Activated T-cell treated with anti-CD3 and anti-CD28 coated beads, Interleukin-2, amount 50 U/mL, for 4 hours (primary cell): ENCODE measurements around the gene SBDS. TPM values are rescaled to one million over a fixed set of nuclear protein-coding genes. Genes with fewer than 3 reads are reported as not detected.
"Not testable (repeated sequence)": the region's sequence is repeated elsewhere in the genome, so short reads cannot be mapped to it uniquely, and the experiment has no call there.

Source experiments
- ATAC-seq, 2 donors: fragments of 200-7000 bp; cut with Tn5 transposase; one replicate each; pipeline ENCODE4 v1.10.0; 2021
- DNase-seq: peaks from one replicate; pipeline ENCODE4 v3.0.0-alpha.2; 2020
- H3K27me3 Mint-ChIP-seq: one replicate; pipeline ENCODE4 v1.8.0; 2021; ENCODE audit warnings: low read depth, mixed read lengths
- H3K36me3 Mint-ChIP-seq: one replicate; pipeline ENCODE4 v1.8.0; 2022; ENCODE audit warnings: mixed read lengths; ENCODE audit not compliant: insufficient read depth
- H3K4me1 Mint-ChIP-seq: one replicate; pipeline ENCODE4 v1.8.0; 2021; ENCODE audit warnings: low read depth, mixed read lengths
- H3K4me3 Mint-ChIP-seq: one replicate; pipeline ENCODE4 v1.8.0; 2021; ENCODE audit warnings: mild to moderate bottlenecking, moderate library complexity, mixed read lengths
- H3K9me3 Mint-ChIP-seq: one replicate; pipeline ENCODE4 v1.8.0; 2021; ENCODE audit warnings: mixed read lengths
- total RNA-seq, 3 donors: library from RNA; stranded (reverse); gene quantifications; one replicate each; pipeline ENCODE4 v1.2.1, GENCODE V29; 2021

The SBDS gene
- 10 to 100 TPM; 87.8 to 98.6 (median 94.2) TPM for total RNA-seq

DNA sequence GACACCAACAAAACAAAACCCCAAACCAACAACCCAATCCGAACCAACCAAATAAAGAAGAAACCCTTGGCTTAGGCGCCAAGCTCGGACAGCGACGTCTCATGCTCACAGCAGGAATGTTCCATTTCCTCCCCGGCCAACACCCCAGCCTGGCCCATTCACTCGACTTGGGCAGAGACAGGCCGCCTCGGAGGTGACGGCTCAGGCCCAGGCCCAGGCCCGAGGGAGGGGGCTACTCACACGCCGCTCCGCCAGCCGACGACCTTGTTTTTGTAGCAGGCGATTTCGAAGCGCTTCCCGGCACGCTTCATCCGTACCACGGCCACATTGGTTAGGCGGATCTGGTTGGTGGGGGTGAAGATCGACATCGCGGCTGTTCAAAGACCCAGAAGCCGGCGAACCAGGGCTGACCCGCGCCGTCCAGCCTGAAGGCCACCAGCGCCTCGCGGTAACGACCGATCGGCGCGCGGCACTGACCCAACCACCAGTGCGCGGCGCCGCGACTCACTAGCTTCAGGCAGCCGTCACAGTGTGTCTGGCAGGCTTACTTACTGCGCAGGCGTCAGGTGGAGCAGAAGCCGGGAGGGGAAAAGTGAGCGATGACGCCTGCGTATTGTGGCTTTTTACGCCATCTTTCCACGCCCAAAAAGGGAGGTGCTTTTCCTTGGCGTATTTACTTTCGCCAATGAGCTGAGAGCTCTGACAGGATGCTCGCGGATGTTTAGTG is at the start of gene SBDS:
SBDS (minus strand) TSS at position 537 of the 727 bp plus-strand sequence; CDS start at position 368, 169 bp downstream.
- not testable (repeated sequence) for H3K27me3 Mint-ChIP-seq
- peak; percentile 66 to 70 for ATAC-seq
- H3K36me3 Mint-ChIP-seq: peaks cover 17% of the 10 kb centered on the region

DNA sequence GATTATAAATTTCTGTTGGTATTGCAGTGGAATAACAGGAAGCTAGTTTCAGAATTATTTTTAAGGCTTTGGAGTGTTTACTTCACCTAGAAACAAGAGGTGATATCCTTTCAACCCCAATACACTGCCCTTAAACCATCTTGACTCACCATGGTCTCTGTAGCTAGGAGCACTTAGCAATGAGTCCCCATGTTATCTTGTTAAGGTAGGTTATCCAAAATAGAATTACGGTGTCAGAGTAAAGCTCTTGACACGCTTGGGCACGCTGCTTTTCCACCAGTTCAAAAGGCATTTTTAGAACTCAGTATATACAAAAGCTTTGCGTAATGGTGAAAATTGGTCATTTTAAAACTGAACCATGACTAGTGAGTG is 48.2 kb upstream of the SBDS start:
- H3K4me3 Mint-ChIP-seq, H3K4me1 Mint-ChIP-seq, ATAC-seq, H3K27me3 Mint-ChIP-seq, DNase-seq, H3K9me3 Mint-ChIP-seq: not testable (repeated sequence)
- peaks cover 13% of the 10 kb centered on the region for H3K36me3 Mint-ChIP-seq

More for the DNA sequence above, at the start of gene SBDS:
- peak within 1 kb of the TSS; percentile 98 for H3K4me3 Mint-ChIP-seq
- H3K9me3 Mint-ChIP-seq: not testable (repeated sequence)
- peak; percentile 88 for DNase-seq
- peaks cover 27% of the 10 kb centered on the region for H3K4me1 Mint-ChIP-seq

GRCh38 chr7:67042781-67043558 is 47.6 kb upstream of the SBDS start:
- ATAC-seq, H3K4me1 Mint-ChIP-seq, DNase-seq, H3K4me3 Mint-ChIP-seq, H3K9me3 Mint-ChIP-seq, H3K27me3 Mint-ChIP-seq: not testable (repeated sequence)
- H3K36me3 Mint-ChIP-seq: peaks cover 11% of the 10 kb centered on the region

GRCh38 chr7:67040832-67041231 is 45.4 kb upstream of the SBDS start:
- not testable (repeated sequence) for ATAC-seq, H3K4me1 Mint-ChIP-seq, H3K4me3 Mint-ChIP-seq, DNase-seq, H3K9me3 Mint-ChIP-seq, H3K36me3 Mint-ChIP-seq, H3K27me3 Mint-ChIP-seq

- not testable (repeated sequence) for ATAC-seq, H3K4me3 Mint-ChIP-seq, H3K27me3 Mint-ChIP-seq, H3K9me3 Mint-ChIP-seq, H3K4me1 Mint-ChIP-seq, DNase-seq
- peaks cover 12% of the 10 kb centered on the region for H3K36me3 Mint-ChIP-seq
These were observed 41.3 kb upstream of the SBDS start for GRCh38 chr7:67036432-67037395.

DNA sequence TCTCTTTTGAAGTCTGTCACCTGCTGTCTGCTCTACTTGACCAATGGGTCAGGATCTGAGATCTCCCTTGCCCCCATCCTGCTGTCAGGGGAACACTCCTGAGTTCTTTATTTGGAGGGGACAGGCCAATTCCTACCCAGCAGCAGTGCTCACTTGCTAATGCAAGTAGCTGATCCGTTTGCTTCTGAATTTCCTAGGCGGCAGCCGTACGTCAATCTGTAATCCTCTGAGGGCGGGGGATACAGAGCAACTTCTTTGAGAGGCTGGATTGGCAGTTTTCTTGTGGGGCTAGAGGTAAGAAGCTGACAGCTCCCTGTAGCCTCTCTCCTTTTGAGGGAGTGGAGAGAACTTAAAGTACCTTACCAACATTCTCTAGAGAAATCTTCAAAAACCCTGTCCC is 37.9 kb upstream of the SBDS start:
- no peak overlapping the region for H3K4me3 Mint-ChIP-seq
- no peaks in the 10 kb centered on the region for H3K27me3 Mint-ChIP-seq
- H3K36me3 Mint-ChIP-seq: peaks cover 22% of the 10 kb centered on the region
- no peaks in the 10 kb centered on the region for H3K4me1 Mint-ChIP-seq
- no peak for DNase-seq
- H3K9me3 Mint-ChIP-seq: peaks cover 5% of the 10 kb centered on the region
- no peak for ATAC-seq

DNA sequence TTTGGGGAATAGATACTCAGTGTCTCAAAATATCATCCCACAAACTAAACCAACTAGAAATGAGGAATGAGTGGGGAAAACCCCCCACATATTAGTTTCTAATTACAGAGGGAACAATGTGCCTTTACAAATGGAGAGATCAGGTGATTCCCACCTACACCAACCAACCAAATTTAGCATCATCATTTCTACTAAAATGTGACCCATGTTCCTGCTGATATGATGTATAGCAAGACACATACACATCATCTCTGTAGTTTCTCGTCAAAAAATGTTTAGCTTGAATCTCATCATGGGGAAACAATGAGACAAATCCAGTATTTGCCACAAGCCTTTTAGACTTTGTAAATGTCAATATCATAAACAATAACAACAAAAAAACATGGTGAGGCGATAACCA is 36.3 kb upstream of the SBDS start:
- H3K36me3 Mint-ChIP-seq: peaks cover 22% of the 10 kb centered on the region
- H3K4me3 Mint-ChIP-seq, DNase-seq, H3K27me3 Mint-ChIP-seq, ATAC-seq, H3K4me1 Mint-ChIP-seq, H3K9me3 Mint-ChIP-seq: not testable (repeated sequence)

DNA sequence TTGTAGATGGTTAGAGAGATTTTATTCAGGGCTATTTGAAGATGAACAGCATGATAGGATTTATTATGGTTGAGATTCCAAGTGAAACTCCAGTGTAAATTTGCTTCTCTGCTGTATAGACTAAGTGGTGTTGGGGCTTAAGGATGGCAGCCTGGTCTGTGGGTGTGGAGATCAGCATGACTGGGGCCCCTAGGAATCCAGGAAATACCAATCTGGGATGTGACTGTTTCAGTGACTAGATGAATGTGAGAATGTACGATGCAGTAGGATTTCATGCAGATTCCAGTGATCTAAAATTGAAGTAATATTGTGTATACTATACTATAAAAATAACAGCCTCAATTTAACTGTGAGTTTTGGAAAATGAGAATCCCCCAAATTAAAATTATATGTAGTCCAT is 30.1 kb upstream of the SBDS start:
- not testable (repeated sequence) for H3K4me1 Mint-ChIP-seq, H3K4me3 Mint-ChIP-seq, DNase-seq, H3K27me3 Mint-ChIP-seq, ATAC-seq, H3K9me3 Mint-ChIP-seq
- H3K36me3 Mint-ChIP-seq: peaks cover 35% of the 10 kb centered on the region

GRCh38 chr7:67022511-67022910 is 27.1 kb upstream of the SBDS start:
- Mint-ChIP-seq H3K36me3 (peaks cover 40% of the 10 kb centered on the region), H3K27me3 (no peaks in the 10 kb centered on the region), H3K4me1 (no peaks in the 10 kb centered on the region), H3K4me3 (no peak overlapping the region), H3K9me3 (no peaks in the 10 kb centered on the region)
- no peak for ATAC-seq
- DNase-seq: no peak

GRCh38 chr7:67021260-67021659 is 25.9 kb upstream of the SBDS start:
- ATAC-seq: no peak

DNA sequence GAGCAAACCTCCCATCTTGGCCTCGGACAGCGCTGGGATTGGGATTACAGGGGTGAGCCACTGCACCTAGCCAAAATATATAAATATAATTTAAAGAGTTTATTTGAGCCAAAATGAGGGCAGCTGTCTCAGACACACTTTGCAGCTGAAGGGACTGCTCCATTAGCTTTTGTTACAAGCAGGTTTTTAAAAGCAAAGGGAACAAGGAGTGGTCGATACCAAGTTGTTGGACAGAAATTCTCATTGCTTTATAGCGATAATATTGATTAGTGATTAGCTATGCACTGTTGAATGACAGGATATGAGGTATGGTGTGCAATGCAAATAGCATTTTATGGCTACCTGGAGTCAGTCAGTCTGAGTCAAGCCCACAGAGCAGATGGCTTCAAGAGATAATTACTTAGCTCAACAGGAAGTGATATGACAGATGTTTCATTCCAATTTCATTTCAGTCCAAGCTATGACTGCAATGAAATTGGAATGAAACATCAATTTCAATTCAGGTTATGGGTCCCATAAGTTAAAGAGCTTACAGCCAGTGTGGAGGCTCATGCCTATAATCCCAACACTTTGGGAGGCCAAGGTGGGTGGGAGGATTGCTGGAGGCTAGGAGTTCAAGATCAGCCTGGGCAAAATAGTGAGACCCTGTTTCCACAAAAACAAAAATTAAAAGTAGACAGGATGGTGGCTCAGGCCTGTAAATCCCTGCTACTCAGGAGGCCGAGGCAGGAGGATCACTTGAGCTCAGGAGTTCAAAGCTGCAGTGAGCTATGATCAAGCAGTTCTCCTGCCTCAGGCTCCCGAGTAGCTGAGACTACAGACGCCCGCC is 24.4 kb upstream of the SBDS start:
- no peaks in the 10 kb centered on the region for H3K9me3 Mint-ChIP-seq
- H3K36me3 Mint-ChIP-seq: peaks cover 43% of the 10 kb centered on the region
- no peak overlapping the region for H3K4me3 Mint-ChIP-seq
- no peaks in the 10 kb centered on the region for H3K4me1 Mint-ChIP-seq
- no peaks in the 10 kb centered on the region for H3K27me3 Mint-ChIP-seq
- no peak for DNase-seq
- peak in 1 of 2 donors; percentile 67 for ATAC-seq

More at GRCh38 chr7:67021260-67021659, 25.9 kb upstream of the SBDS start:
- Mint-ChIP-seq H3K27me3 (no peaks in the 10 kb centered on the region), H3K36me3 (peaks cover 46% of the 10 kb centered on the region), H3K4me3 (no peak overlapping the region), H3K9me3 (no peaks in the 10 kb centered on the region), H3K4me1 (no peaks in the 10 kb centered on the region)
- no peak for DNase-seq

DNA sequence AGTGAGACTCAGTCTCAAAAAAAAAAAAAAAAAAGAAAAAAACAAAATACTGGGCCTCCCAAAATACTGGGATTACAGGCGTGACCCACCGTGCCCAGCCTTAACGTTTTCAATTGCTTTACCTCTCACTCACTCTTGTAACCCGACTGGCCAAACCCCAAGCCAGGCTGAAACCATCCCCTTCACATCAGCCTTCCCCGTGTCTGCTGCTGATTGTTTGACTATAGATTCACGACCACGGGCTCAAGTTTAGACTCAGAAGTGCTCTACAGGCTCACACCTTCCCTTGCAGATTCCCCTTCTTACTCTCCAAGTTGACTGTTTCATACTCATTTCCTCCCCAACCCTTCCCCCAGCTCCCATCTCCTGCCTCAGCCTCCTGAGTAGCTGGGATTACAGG is 23.6 kb upstream of the SBDS start:
- Mint-ChIP-seq H3K27me3 (no peaks in the 10 kb centered on the region), H3K4me1 (no peaks in the 10 kb centered on the region), H3K36me3 (peaks cover 44% of the 10 kb centered on the region), H3K4me3 (no peak overlapping the region), H3K9me3 (no peaks in the 10 kb centered on the region)
- no peak for ATAC-seq
- DNase-seq: no peak

DNA sequence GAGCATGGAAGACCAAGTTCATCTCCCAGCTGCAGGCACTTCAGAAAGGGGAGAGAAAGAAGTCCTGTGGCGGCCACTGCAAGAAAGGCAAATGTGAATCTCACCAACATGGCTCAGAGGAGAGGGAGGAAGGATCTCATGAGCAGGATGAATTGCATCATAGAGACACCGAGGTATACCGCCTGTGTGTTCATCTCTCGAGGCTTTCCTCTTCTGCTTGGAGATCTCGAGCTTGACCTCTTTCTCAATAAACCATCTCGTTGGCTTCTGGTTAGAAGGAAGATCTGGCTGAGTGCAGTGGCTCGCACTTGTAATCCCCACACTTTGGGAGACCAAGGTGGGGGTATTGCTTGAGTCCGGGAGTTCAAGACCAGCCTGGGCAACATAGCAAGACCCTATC is 22.6 kb upstream of the SBDS start:
- not testable (repeated sequence) for ATAC-seq, H3K4me3 Mint-ChIP-seq, DNase-seq, H3K4me1 Mint-ChIP-seq, H3K27me3 Mint-ChIP-seq, H3K9me3 Mint-ChIP-seq
- peaks cover 46% of the 10 kb centered on the region for H3K36me3 Mint-ChIP-seq
